Natural killer cell (primary cell): ENCODE data around the gene FUT9. TPM values are rescaled to one million over a fixed set of nuclear protein-coding genes. Genes with fewer than 3 reads are reported as not detected.

Experiments
- ATAC-seq, 3 donors: fragments of 150-1000 bp in 2 of 3; fragments of 200-7000 bp in 1 of 3; cut with Tn5 transposase; 1 replicate in 1 of 3; 2 replicates in 2 of 3; pipeline ENCODE4 v1.10.0; 2021; ENCODE audit warnings: mild to moderate bottlenecking in 2 of 3, moderate library complexity in 2 of 3
- DNase-seq, 2 donors: peaks; one replicate each; pipeline versions ENCODE4 v3.0.0 to v3.0.0-alpha.2; 2013 to 2021; ENCODE audit warnings: mixed read lengths in 1 of 2
- H3K27ac ChIP-seq: one replicate; pipeline ENCODE4 v1.5.1; 2013; ENCODE audit warnings: mild to moderate bottlenecking, low read length
- H3K27me3 ChIP-seq: one replicate; pipeline ENCODE4 v1.6.1; 2013; ENCODE audit warnings: low read length; ENCODE audit not compliant: control insufficient read depth, insufficient read depth
- H3K36me3 ChIP-seq: one replicate; pipeline ENCODE4 v1.6.1; 2013; ENCODE audit warnings: low read length; ENCODE audit not compliant: control insufficient read depth, insufficient read depth
- H3K4me1 ChIP-seq: one replicate; pipeline ENCODE4 v1.6.1; 2013; ENCODE audit warnings: low read length; ENCODE audit not compliant: control insufficient read depth, insufficient read depth
- H3K4me3 ChIP-seq: one replicate; pipeline ENCODE4 v1.5.1; 2013; ENCODE audit warnings: low read length
- H3K9me3 ChIP-seq: one replicate; pipeline ENCODE4 v1.6.1; 2013; ENCODE audit warnings: low read length; ENCODE audit not compliant: control insufficient read depth, insufficient read depth
- H3K27ac Mint-ChIP-seq, 2 donors: one replicate each; pipeline ENCODE4 v1.8.0; 2022; ENCODE audit warnings: mild to moderate bottlenecking in 2 of 2, mixed read lengths in 2 of 2, moderate library complexity in 1 of 2
- H3K27me3 Mint-ChIP-seq, 2 donors: one replicate each; pipeline ENCODE4 v1.8.0; 2022; ENCODE audit warnings: low read depth in 2 of 2, mixed read lengths in 2 of 2
- H3K36me3 Mint-ChIP-seq: one replicate; pipeline ENCODE4 v1.8.0; 2022; ENCODE audit warnings: mixed read lengths
- H3K4me1 Mint-ChIP-seq, 2 donors: one replicate each; pipeline ENCODE4 v1.8.0; 2022; ENCODE audit warnings: mixed read lengths in 2 of 2
- H3K4me3 Mint-ChIP-seq: one replicate; pipeline ENCODE4 v1.8.0; 2022; ENCODE audit warnings: mild to moderate bottlenecking, moderate library complexity, mixed read lengths
- H3K9me3 Mint-ChIP-seq, 2 donors: one replicate each; pipeline ENCODE4 v1.8.0; 2022; ENCODE audit warnings: mixed read lengths in 2 of 2
- WGBS: methylation state at CpG from one replicate; pipeline ENCODE4 v1.1.7; 2013; ENCODE audit warnings: missing lambda C conversion rate; ENCODE audit not compliant: insufficient coverage; 5-methylcytosine and 5-hydroxymethylcytosine counted together
- intact Hi-C: fragments of 100-400 bp; cut with micrococcal nuclease; formaldehyde crosslinking; loops from one replicate; pipeline ENCODE4 v1.14.2; 2022
- total RNA-seq, 4 donors: library from RNA; stranded (reverse); fragments of 120-200 nt in 1 of 4; gene quantifications; one replicate each; pipeline versions ENCODE4 v1.2.3 to v1.2.4, GENCODE V29; 2013 to 2022
- TF ChIP-seq, protein P1 (sequence below): fragments of 200-600 bp; IDR thresholded peaks from one replicate; pipeline ENCODE4 v1.8.0; 2022; ENCODE audit warnings: antibody characterized with exemption

FUT9 gene
- total RNA-seq, 3 donors from 2014 or later (not counting 1 experiment from before 2014, with no cell fraction given) = not detected

DNA sequence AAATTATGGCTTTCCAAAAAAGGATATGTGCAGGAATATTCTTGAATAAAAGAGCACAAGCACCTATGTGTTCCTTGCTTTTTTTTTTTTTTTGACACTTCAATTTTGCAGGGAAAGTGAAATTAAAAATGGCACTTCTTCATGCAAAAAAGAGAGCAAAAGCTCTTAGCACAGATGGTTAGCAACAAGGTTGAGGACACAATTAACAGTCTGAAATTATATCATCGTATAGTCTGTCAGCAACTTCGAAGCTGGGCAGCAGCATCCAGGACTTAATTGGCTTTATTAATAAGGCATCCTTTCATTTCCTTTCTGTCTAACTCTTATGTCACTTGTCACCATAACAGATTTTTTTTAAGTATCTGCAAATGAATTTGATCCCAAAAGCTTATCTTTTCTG lies 122.6 kb downstream of the FUT9 start:
- Histone ChIP-seq H3K27ac (no peak overlapping the region), H3K4me3 (no peak overlapping the region), H3K4me1 (no peaks in the 10 kb centered on the region), H3K36me3 (no peaks in the 10 kb centered on the region), H3K27me3 (no peaks in the 10 kb centered on the region), H3K9me3 (no peaks in the 10 kb centered on the region)
- Mint-ChIP-seq H3K4me3 (no peak overlapping the region), H3K9me3 (peaks cover 2 to 9% of the 10 kb centered on the region in 2 donors), H3K27ac (no peak overlapping the region), H3K36me3 (no peaks in the 10 kb centered on the region), H3K4me1 (no peaks in the 10 kb centered on the region), H3K27me3 (no peaks in the 10 kb centered on the region)
- DNase-seq = no peak
- ATAC-seq = no peak
- 86% methylated on average over 2 of the region's 2 CpGs for WGBS
- intact Hi-C loops = no loop called here
- TF ChIP-seq, protein P1, sequence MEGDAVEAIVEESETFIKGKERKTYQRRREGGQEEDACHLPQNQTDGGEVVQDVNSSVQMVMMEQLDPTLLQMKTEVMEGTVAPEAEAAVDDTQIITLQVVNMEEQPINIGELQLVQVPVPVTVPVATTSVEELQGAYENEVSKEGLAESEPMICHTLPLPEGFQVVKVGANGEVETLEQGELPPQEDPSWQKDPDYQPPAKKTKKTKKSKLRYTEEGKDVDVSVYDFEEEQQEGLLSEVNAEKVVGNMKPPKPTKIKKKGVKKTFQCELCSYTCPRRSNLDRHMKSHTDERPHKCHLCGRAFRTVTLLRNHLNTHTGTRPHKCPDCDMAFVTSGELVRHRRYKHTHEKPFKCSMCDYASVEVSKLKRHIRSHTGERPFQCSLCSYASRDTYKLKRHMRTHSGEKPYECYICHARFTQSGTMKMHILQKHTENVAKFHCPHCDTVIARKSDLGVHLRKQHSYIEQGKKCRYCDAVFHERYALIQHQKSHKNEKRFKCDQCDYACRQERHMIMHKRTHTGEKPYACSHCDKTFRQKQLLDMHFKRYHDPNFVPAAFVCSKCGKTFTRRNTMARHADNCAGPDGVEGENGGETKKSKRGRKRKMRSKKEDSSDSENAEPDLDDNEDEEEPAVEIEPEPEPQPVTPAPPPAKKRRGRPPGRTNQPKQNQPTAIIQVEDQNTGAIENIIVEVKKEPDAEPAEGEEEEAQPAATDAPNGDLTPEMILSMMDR = no peak

DNA sequence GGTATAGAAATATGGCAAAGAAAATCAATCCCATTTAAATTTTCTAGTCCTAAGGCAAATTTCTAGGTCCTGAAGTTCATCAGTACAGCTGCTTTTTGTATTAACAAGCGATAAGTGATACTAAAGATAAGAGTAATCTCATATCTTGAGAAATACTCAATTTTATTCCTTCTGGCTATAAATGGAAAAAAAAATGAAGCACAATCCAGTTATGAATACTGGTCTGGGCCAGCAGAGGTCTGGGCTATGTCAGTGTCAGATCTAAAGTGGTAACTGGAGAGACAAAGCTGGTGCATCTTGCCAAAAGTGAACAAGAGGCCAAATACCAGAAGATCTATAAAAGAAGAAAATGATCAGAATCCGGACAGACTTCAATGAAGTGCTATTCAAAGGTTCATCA lies 126.4 kb downstream of the FUT9 start:
- 83% methylated on average over 2 of the region's 2 CpGs for whole genome bisulfite sequencing
- Mint-ChIP-seq H3K4me3 (no peak overlapping the region), H3K27me3 (no peaks in the 10 kb centered on the region), H3K9me3 (peaks cover 11 to 13% of the 10 kb centered on the region in 2 donors), H3K4me1 (no peaks in the 10 kb centered on the region), H3K27ac (no peak overlapping the region), H3K36me3 (no peaks in the 10 kb centered on the region)
- TF ChIP-seq, protein P1 = no peak
- Histone ChIP-seq H3K36me3 (no peaks in the 10 kb centered on the region), H3K27ac (no peak overlapping the region), H3K4me1 (no peaks in the 10 kb centered on the region), H3K4me3 (no peak overlapping the region), H3K9me3 (no peaks in the 10 kb centered on the region), H3K27me3 (no peaks in the 10 kb centered on the region)
- intact Hi-C loops = no loop called here
- ATAC-seq (no peak), DNase-seq (no peak)

DNA sequence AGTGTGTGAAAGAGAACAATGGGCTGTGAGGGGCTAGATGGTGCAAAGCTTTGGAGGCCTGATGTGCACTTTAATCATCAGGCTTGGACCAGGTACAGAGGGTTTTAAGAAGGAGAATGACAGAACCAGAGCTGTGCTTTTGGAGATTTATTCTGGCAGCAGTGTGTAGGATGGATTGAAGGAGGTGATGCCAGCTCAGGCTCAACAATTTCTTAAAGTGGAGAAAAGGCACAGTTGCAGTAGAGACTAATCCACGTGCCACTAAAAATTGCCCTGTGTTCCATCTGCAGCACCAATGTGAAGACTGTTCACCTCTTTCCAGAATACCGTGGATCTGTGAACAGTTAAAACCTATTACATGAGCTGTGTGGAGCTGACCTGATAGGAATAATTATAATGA lies 134.7 kb downstream of the FUT9 start:
- Mint-ChIP-seq H3K27me3 (no peaks in the 10 kb centered on the region), H3K27ac (no peak overlapping the region), H3K36me3 (no peaks in the 10 kb centered on the region), H3K4me3 (no peak overlapping the region), H3K4me1 (no peaks in the 10 kb centered on the region), H3K9me3 (peaks cover under 1 to 4% of the 10 kb centered on the region in 2 donors)
- no peak overlapping the region for H3K4me3 ChIP-seq
- TF ChIP-seq, protein P1 = no peak
- no peaks in the 10 kb centered on the region for H3K9me3 ChIP-seq
- H3K36me3 ChIP-seq = no peaks in the 10 kb centered on the region
- 87% methylated on average over 2 of the region's 2 CpGs for WGBS
- H3K4me1 ChIP-seq = no peaks in the 10 kb centered on the region
- ATAC-seq (no peak), DNase-seq (no peak)
- no peak overlapping the region for H3K27ac ChIP-seq
- H3K27me3 ChIP-seq = no peaks in the 10 kb centered on the region
- intact Hi-C loops = no loop called here

GRCh38 chr6:96151707-96152106 lies 135.9 kb downstream of the FUT9 start:
- no peaks in the 10 kb centered on the region for H3K36me3 Mint-ChIP-seq
- no peaks in the 10 kb centered on the region for H3K27me3 ChIP-seq
- no peaks in the 10 kb centered on the region for H3K27me3 Mint-ChIP-seq
- H3K4me1 ChIP-seq = no peaks in the 10 kb centered on the region
- no peak for ATAC-seq
- H3K9me3 ChIP-seq = no peaks in the 10 kb centered on the region
- peaks cover 0 to 5% of the 10 kb centered on the region in 2 donors for H3K9me3 Mint-ChIP-seq
- H3K27ac ChIP-seq = no peak overlapping the region
- WGBS = 83% methylated on average over 1 of the region's 3 CpGs
- H3K4me1 Mint-ChIP-seq = no peaks in the 10 kb centered on the region
- DNase-seq = no peak
- no peak overlapping the region for H3K4me3 ChIP-seq
- TF ChIP-seq, protein P1 = no peak
- no peaks in the 10 kb centered on the region for H3K36me3 ChIP-seq
- no peak overlapping the region for H3K27ac Mint-ChIP-seq
- intact Hi-C loops = no loop called here
- H3K4me3 Mint-ChIP-seq = no peak overlapping the region
